Body of pancreas (tissue), 4 donors: ENCODE results near the gene ATP5F1A. TPM values are rescaled to one million over a fixed set of nuclear protein-coding genes. Genes with fewer than 3 reads are reported as not detected.
A peak's percentile ranks its signal among the peaks of the same experiment; 100 is the strongest.

Experiments used
- ATAC-seq: fragments of 150-250 bp; one replicate; pipeline ENCODE4 v1.9.1; 2016
- DNase-seq, 4 donors: peaks; one replicate each; pipeline ENCODE4 v3.0.0-alpha.2; 2019
- H3K27ac ChIP-seq, 4 donors: fragments of 200-600 bp; sonication (generic); 1 replicate in 3 of 4; 2 replicates in 1 of 4; pipeline versions ENCODE4 v1.5.1 to v1.6.1; 2016 to 2019; ENCODE audit warnings: mild to moderate bottlenecking in 1 of 4, mixed read lengths in 1 of 4, moderate library complexity in 1 of 4
- H3K27me3 ChIP-seq, 2 donors: fragments of 200-600 bp; sonication (generic); one replicate each; pipeline ENCODE4 v1.6.0; 2016; ENCODE audit warnings: mild to moderate bottlenecking in 1 of 2
- H3K36me3 ChIP-seq, 2 donors: fragments of 200-600 bp; sonication (generic); replicated peaks in 1 of 2; 2 replicates each; pipeline ENCODE4 v1.5.1; 2016; ENCODE audit warnings: low read depth in 2 of 2; ENCODE audit not compliant: insufficient read depth in 1 of 2
- H3K4me1 ChIP-seq: fragments of 200-600 bp; sonication (generic); one replicate; pipeline ENCODE4 v1.6.0; 2016
- H3K4me3 ChIP-seq, 2 donors: fragments of 200-600 bp; sonication (generic); 1 replicate in 1 of 2; 2 replicates in 1 of 2; pipeline ENCODE4 v1.5.1; 2016 to 2019
- H3K9me3 ChIP-seq, 3 donors: fragments of 200-600 bp; sonication (generic); 1 replicate in 2 of 3; 2 replicates in 1 of 3; pipeline ENCODE4 v1.5.1; 2016
- CTCF ChIP-seq, 7 experiments: fragments of 450-650 bp in 4 of 7; fragments of 200-600 bp in 3 of 7; sonication (generic) in 3 of 7; IDR thresholded peaks; one replicate each; pipeline ENCODE4 v1.5.1; 2016 to 2019; ENCODE audit warnings: antibody characterized with exemption in 7 of 7
- POLR2A ChIP-seq, 3 donors: fragments of 450-650 bp; IDR thresholded peaks; one replicate each; pipeline ENCODE4 v1.6.1; 2016; ENCODE audit warnings: antibody characterized with exemption in 3 of 3, mild to moderate bottlenecking in 2 of 3
- WGBS, 2 donors: methylation state at CpG; one replicate each; pipeline ENCODE4 v1.1.5; 2017; 5-methylcytosine and 5-hydroxymethylcytosine counted together
- intact Hi-C: fragments of 100-400 bp; cut with DNase I; formaldehyde crosslinking; loops from one replicate; pipeline ENCODE4 v1.15.1; 2023
- total RNA-seq, 2 donors: library from RNA; depleted of rRNA; stranded (reverse); fragments of >200 nt; gene quantifications; one replicate each; pipeline ENCODE4 v1.1.0, GENCODE V29; 2016

Gene ATP5F1A
- total RNA-seq, 2 donors from 2014 or later: 177 to 305 TPM

DNA sequence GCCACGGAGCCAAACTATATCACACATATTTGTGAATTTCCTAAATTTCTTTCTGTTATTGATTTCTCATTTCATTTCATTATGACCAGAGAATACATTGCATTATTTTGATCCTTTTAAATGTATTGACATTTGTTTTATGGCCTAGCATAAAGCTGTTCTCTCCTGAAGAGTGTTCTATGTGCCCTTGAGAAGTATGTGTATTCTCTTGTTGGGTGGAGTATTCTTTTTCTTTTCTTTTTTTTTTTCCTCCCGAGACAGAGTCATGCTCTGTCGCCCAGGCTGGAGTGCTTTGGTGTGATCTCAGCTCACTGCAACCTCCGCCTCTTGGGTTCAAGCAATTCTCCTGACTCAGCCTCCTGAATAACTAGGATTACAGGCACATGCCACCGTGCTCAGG, 11.3 kb upstream of the ATP5F1A start:
- intact Hi-C loops: loop anchor here (10.0 kb wide), 1 partner anchor 65 kb away; a partner anchor contains a TSS
- Histone ChIP-seq H3K36me3 (peaks cover 0 to 5% of the 10 kb centered on the region in 2 donors), H3K4me3 (no peak overlapping the region), H3K4me1 (peaks cover 5% of the 10 kb centered on the region), H3K27ac (no peak overlapping the region), H3K9me3 (no peaks in the 10 kb centered on the region), H3K27me3 (no peaks in the 10 kb centered on the region)
- 91 to 99% methylated on average over 5 of the region's 5 CpGs for WGBS, 2 donors
- TF ChIP-seq CTCF (IDR thresholded peaks at IDR 0.05) (no peak), POLR2A (IDR thresholded peaks at IDR 0.05) (no peak)
- no peak for DNase-seq
- no peak for ATAC-seq

DNA sequence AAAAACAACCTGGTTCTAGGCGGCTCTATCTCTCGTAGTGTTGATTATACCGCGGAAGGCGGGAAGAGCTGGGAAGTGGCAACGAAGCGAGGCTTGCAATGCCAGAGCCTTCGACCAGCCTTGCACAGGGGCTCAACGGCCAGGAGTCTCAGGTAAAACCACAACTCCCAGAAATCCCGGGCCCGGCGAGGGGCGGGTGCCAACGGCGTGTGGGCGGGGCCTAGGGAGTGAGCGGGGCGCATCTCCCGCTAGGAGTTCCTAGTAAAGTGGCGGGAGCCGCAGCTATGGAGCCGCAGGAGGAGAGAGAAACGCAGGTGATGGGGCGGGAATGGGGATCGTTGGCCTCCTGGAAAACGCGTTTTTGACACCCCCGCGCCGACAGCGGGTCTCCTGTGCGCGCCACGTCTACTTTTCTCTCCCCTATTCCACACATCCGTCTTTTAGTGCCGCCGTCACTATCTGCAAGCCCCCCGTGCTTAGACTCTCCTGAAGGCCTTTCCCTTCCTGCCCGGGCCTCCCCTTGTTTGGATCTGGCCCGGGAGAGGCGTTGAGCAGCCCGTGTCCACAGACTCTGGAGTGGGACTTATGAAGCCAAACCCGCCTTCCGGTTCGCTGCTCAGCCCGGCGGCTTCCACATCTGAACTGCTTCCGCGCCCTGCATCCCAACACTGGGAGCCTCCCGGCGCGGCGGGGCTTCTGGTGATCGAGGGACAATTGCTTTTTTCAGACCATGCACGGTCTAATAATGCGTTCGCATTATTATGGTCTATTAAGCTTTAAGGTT, 6.2 kb upstream of the ATP5F1A start, which contains the start of gene HAUS1:
TSS of gene HAUS1 (plus strand) at position 258 of the 784 bp plus-strand sequence. CDS start at position 285, 27 bp downstream.
- intact Hi-C loops: loop anchor here (10.0 kb wide), 1 partner anchor 70 kb away; a partner anchor contains a TSS
- 0 to 2% methylated on average over 52 to 57 of the region's 57 CpGs for WGBS, 2 donors
- H3K9me3 ChIP-seq: no peaks in the 10 kb centered on the region

DNA sequence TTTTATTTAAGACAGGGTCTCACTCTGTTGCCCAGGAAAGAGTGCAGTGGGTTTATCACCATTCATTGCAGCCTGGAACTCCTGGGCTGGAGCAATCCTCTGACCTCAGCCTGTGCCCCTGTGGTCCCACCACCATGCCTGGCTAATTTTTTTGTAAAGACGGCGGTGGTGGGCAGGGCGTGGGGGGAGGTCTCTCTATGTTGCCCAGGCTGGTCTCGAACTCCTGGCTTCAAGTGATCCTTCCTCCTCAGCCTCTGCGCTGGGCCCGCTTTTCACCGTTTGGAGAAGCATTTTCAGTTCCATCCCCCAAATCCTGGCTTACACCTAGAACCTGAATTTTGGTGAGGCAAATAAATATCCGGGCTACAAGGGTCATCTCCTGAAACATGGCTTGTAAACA, 1.4 kb upstream of the ATP5F1A start:
- no peak overlapping the region for H3K4me3 ChIP-seq
- intact Hi-C loops: no loop called here
- no peaks in the 10 kb centered on the region for H3K27me3 ChIP-seq
- H3K27ac ChIP-seq: no peak overlapping the region
- H3K4me1 ChIP-seq: peaks cover 25% of the 10 kb centered on the region
- no peak for DNase-seq
- peaks cover 0 to under 1% of the 10 kb centered on the region in 2 donors for H3K36me3 ChIP-seq
- TF ChIP-seq CTCF (IDR thresholded peaks at IDR 0.05): no peak
- no peak for TF ChIP-seq POLR2A (IDR thresholded peaks at IDR 0.05)
- H3K9me3 ChIP-seq: no peaks in the 10 kb centered on the region
- 83 to 95% methylated on average over 3 to 8 of the region's 8 CpGs for WGBS, 2 donors
- no peak for ATAC-seq

More for the DNA sequence above, 6.2 kb upstream of the ATP5F1A start, which contains the start of gene HAUS1:
- H3K27me3 ChIP-seq: no peaks in the 10 kb centered on the region
- H3K4me1 ChIP-seq: peaks cover 5% of the 10 kb centered on the region
- H3K36me3 ChIP-seq: peaks cover 0 to 1% of the 10 kb centered on the region in 2 donors
- peak; percentile 99 for ATAC-seq
- H3K27ac ChIP-seq: peak within 1 kb of the TSS in 3 of 4 donors; percentile 58 to 82 (median 75)
- H3K4me3 ChIP-seq: peak within 1 kb of the TSS; percentile 26 to 63
- peak; percentile 46 to 86 (median 79) for TF ChIP-seq POLR2A (IDR thresholded peaks at IDR 0.05)
- no peak for TF ChIP-seq CTCF (IDR thresholded peaks at IDR 0.05)
- DNase-seq: peak; percentile 91 to 93 (median 92)

GRCh38 chr18:46098616-46098933, 479 bp upstream of the ATP5F1A start:
- H3K27me3 ChIP-seq: no peaks in the 10 kb centered on the region
- peak overlapping the region; percentile 87 to 93 (median 90) for H3K27ac ChIP-seq
- no peaks in the 10 kb centered on the region for H3K9me3 ChIP-seq
- peaks cover 25% of the 10 kb centered on the region for H3K4me1 ChIP-seq
- WGBS, 2 donors: 13 to 18% methylated on average over 16 of the region's 16 CpGs
- no peak for TF ChIP-seq POLR2A (IDR thresholded peaks at IDR 0.05)
- no peak for TF ChIP-seq CTCF (IDR thresholded peaks at IDR 0.05)
- H3K4me3 ChIP-seq: peak overlapping the region; percentile 96 to 100
- ATAC-seq (no peak), DNase-seq (no peak)
- peaks cover 0 to 4% of the 10 kb centered on the region in 2 donors for H3K36me3 ChIP-seq
- intact Hi-C loops: no loop called here
